AML-193 (cell line): ENCODE data around the gene MMEL1.
"Not testable (repeated sequence)": the region's sequence is repeated elsewhere in the genome, so short reads cannot be mapped to it uniquely, and the experiment has no call there.

Source experiments
- DNase-seq, 2 experiments: peaks; one replicate each; lab custom pipeline; 2025; lab: John Stamatoyannopoulos, UW

The MMEL1 gene

DNA sequence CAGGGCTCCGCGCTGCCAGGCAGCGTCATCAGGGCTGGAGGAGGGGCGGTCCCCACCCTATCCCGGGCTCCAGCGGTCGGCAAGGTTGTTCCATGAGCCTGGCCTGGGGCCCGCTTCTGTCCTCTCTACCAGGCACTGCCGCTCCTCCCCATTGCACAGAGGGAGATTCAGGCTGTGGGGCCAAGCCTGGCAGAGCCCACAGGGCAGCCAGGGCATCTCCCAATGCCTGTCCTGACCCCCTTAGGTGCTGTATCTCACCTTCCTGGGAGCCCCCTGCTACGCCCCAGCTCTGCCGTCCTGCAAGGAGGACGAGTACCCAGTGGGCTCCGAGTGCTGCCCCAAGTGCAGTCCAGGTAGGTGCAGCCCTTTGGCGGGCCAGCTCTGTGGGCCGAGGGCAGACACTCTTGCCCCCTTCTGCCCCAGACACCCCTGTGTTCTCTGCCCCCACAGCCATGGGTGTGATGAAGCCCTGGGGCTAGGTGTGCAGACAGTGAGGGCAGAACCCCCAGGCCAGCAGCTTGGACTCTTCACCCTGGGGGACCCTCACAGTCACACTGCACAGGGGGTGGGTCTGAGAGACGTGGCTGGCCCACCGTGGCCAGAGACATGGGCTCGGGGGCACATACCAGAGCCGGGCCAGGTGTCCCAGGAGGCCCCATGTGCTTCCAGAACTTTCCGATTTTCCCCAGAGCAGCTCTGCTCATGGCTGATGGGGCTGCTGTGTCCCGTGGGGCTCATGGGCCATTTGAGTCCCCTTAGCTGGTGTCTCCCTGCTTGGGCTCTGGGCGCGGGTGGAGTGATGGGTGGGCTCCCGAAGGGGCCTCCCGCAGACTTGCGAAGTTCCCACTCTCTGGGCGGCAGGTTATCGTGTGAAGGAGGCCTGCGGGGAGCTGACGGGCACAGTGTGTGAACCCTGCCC, 75.1 kb downstream of the MMEL1 start:
- DNase-seq: no peak

DNA sequence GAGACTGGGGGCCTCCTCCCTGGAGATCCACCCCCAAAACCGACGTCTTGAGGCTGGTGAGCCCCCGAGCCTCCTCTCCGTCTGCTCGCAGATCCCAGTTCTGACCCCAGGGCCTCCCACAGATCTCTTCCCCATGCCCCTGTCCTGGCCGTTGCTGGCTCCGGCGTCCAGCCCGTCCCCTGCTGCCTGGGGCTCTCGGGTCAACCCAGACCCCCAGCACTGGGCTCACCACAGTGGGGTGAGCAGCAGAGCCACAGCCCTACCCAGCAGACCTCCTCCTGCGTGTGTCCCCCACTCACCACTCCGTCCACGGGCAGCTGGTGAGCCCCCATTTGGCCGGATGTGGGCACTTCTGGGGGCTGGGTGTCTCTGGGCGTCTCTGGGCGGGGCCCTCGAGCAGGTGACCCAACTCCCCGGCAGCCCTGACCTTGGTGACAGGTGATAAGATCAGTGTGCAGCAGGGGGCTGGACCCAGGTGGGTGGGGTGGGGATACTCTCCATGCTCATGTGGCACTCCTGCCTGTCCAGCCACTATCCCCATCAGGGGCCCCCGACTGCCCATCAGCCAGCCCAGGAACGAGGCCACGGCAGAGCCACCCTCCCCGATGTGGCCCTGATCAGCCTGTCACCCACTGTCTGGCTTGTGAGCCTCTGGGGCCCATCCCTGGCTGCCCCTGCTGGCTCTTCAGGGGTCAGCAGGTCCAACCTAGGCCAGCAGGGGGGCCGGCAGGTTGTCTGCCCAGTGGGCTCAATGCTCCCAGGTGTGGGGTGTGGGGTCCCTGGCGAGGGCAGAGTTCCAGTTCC, 75.9 kb downstream of the MMEL1 start:
- no peak for DNase-seq

DNA sequence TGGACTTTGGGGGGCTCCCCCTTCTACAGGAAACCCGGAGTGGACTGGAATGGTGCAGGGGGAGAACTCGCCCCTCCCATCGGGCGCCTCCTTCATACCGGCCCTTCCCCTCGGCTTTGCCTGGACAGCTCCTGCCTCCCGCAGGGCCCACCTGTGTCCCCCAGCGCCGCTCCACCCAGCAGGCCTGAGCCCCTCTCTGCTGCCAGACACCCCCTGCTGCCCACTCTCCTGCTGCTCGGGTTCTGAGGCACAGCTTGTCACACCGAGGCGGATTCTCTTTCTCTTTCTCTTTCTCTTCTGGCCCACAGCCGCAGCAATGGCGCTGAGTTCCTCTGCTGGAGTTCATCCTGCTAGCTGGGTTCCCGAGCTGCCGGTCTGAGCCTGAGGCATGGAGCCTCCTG, 76.5 kb downstream of the MMEL1 start, which contains the start of gene TNFRSF14:
Gene TNFRSF14, plus strand, starts transcription at position 95 of the 401 bp plus-strand sequence. Its CDS starts 294 bp downstream, at position 389.
- peak; percentile 47 to 63 for DNase-seq

DNA sequence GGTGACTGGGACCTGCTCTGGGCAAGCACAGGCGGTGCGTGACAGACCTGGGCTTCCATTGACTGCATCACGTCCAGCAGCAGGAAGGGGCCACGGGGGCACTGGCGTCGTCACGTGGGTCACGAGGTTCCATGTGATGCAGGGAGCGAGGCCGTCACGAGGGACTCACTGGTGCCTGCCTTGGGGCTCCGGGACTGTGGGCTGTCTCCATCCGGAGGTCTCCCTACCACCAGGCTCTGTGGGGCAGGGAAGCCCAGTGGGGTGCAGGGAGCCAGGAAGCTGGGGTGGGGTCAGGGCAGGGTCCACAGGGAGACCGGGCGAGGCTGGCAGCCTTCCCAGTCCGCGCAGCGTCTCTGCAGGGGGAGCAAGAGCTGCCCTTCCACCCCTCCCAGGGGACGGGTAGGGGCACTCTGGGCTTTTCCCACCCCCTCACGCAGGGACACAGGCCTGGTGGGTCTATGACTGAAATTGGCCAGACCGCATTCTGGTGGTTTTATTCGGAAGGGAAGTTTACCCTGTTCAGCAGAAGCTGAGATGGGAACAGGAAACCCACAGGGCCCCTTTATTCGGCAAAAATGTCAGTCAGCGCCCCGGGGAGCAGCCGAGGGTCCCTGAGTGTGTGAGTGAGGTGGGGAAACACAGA, 77.1 kb downstream of the MMEL1 start:
- DNase-seq: peak; percentile 66 to 75

DNA sequence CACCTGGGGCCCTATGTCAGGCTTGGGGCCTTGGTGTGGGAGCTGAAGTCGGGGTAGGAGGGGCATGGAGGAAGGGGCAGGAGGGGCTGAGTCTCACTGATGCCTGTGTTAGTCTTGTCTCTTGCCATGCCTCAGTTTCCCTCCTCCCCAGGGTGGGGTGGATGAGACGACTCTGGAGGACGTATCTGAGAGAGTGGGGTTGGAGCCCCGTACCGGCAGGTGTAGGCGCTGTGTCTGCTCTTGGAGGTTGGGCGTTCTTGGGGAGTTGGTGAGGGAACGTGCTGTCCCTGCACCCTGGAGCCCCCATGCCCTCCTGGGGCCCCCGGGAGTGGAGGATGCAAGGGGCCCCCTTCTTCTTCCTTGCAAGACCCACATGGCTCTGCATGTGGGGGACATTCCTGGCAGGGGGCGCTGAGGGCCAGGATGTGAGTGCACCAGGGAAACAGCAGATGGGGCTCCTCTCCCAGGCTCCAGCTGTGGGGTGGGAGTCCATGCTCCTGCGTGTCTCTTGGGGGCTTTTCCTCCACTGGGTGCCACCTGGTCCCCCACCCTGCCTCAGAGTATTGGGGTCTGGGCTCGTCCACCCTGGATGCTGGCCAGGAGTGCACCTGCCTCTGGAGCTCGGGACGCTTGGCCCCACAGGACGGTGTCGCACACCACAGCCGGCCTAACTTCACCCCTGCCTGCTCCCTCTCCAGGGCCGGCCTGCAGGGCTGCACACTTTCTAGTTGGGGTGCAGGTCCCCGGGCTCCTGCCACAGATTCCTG, 78.0 kb downstream of the MMEL1 start:
- DNase-seq: peak; percentile 4 to 16

DNA sequence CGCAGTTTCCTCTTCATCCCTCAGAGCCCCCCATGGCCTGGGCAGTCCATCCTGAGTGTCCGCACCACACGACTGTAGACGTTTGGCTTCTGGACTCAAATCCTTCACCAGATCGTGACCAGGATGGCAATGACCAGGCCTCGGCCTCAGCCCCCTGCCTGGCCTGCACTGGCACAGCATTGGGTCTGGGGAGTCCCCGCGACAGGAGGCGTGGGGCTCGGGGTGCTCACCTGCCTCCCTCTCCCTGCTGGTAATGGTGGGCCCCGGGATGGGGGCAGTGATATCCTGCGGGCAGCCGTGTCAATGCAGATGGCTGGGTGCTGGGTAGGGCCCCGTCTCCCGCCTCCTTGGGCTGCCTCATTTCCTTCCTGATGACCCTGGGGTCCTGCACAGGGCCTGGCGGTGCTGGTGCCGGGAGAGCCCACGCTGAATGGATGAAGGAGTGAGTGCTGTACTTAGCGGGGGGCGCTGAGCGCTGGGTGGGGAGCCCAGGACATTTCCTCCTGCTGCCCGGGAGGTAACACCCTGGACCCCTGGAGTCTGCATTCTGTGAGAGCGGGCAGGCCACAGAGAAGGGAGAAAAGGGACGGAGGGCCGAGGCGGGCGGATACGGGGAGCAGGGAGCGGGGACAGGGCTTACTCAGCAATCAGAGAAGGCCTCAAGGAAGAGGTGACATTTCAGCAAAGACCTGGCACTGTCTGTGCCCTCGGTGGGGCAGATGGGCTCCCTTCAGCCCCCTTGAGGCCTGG, 78.8 kb downstream of the MMEL1 start:
- no peak for DNase-seq

DNA sequence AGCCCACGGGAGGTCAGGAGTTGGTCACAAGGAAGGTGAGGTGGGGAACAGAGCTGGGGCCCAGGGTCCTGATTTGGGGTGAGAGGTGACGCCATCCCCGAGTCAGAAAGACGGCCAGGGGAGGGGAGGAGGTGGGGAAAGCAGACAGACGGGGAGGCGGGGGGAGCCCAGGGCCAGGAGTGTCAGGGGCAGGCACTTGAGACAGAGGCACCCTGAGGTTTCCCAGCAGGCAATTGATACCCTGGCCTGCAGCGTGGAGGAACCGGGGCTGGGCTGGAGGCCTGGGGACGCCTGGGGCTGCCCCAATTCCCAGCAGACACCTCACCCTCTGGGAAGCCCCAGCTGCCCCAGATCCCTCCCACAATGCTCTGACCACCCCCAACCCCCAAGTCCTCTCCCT, 79.7 kb downstream of the MMEL1 start:
- not testable (repeated sequence) for DNase-seq

DNA sequence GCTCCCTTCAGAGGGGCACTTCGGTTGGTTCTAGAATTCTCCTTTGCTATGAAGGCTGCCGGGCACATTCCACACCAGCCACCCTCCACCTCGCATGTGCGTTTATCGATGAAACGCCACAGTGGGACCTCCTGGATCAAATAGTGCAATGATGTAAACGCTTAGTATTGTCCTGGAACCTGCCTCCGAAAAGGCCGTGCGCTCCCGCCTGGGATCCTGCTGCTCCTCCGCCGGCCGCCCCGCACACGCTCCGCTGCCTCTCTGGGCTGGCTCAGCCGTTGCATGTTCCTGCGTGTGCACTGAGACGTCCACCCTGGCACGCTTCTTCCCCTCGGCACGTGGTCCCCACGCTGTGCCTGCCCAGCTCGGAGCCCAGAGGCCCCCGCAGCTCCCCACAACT, 80.6 kb downstream of the MMEL1 start:
- no peak for DNase-seq

DNA sequence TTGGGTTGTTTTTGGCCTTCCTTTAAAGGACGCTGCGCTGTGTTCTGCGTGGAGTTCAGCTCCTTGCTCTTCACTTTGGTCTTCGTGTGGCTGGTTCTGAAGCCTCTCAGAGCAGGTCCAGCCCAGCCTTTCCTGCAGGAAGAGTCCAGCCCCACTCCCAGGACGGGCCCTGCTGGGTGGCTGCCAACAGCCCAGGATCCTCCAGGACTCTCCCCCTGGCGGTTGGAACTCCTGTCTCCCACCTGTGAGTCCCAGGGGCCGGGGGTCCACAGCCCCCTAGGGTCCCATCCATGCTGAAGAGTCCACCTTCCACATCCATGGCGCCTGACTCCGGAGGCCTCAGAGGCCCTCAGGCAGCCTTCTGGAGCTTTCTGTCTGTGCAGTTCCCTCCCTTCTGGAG, 81.3 kb downstream of the MMEL1 start:
- not testable (repeated sequence) for DNase-seq

DNA sequence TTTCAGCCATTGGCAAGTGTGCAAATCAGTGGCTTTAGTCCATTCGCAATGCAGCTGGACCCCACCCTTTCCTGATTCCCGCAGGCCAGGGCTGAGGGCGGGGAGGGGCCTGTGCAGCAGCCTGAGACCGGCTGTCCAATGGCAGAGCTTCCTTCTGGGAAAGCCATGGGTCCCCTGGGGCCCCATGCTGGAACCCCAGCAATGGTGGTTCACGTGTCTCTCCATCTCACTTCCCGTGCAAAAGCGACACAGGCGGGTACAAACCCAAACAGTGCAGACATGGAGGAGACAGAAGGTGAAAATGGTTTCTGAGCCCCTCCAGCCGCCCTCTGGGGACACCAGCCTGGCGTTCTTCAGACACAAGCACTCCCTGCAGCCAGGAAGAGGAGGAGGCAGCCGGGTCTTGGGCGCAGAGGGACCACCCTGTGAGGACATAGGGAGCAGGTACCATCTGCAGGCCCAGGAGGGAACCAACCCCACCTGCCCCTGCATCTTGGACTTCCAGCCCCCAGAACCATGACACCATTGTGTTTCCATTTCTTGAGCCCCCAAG, 82.4 kb downstream of the MMEL1 start:
- DNase-seq: not testable (repeated sequence)

DNA sequence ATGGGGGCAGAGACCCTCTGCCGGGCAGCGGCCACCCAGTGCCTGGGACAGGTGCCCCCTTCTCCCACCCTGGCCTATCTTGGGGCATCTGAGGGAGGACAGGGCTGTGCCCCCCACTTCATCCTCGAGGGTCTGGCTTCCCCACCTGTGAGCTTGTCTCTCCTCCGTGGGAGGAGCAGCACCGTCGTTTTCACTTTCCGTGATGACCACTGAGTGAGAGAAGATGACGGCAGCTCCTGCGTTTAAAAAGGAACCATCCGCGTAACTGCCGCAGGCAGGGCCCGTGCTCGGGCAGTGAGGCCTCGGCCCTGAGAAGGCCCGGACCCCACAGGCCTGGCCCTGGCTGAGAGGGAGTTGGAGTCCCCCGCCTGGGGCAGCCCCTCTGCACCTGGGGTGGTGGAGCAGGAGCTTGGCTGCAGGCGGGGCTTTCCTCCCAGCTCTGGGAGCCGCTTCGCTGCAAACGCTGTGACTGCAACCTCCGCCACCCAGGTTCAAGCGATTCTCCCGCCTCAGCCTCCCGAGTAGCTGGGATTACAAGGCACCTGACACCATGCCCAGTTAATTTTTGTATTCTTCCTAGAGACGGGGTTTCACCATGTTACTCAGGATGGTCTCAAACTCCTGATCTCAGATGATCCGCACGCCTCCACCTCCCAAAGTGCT, 83.3 kb downstream of the MMEL1 start:
- not testable (repeated sequence) for DNase-seq

DNA sequence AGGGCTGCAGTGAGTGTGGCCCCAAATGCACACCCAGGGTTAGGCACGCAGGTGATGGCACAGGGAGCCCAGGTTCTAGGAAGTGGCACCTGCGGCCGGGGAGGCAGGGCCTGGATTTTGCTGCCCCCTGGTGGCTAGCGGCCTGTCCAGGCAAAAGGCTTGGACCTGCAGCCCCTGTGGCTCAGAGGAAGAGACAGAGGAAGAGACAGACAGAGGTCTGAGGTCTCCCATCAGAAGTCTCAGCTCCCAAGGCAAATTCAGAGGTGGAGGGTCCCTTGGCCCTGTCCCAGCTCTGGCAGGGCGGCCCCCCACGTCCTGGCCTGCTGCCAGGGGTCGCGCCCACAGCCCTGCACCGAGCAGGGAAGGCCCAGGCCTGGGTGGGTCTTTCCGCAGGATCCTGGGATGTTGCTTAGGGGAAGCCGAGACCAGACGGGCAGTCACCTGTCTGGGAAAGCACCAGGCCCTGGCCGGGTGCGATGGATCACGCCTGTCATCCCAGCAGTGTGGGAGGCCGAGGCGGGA, 84.7 kb downstream of the MMEL1 start:
- DNase-seq: peak; percentile 64 to 70

DNA sequence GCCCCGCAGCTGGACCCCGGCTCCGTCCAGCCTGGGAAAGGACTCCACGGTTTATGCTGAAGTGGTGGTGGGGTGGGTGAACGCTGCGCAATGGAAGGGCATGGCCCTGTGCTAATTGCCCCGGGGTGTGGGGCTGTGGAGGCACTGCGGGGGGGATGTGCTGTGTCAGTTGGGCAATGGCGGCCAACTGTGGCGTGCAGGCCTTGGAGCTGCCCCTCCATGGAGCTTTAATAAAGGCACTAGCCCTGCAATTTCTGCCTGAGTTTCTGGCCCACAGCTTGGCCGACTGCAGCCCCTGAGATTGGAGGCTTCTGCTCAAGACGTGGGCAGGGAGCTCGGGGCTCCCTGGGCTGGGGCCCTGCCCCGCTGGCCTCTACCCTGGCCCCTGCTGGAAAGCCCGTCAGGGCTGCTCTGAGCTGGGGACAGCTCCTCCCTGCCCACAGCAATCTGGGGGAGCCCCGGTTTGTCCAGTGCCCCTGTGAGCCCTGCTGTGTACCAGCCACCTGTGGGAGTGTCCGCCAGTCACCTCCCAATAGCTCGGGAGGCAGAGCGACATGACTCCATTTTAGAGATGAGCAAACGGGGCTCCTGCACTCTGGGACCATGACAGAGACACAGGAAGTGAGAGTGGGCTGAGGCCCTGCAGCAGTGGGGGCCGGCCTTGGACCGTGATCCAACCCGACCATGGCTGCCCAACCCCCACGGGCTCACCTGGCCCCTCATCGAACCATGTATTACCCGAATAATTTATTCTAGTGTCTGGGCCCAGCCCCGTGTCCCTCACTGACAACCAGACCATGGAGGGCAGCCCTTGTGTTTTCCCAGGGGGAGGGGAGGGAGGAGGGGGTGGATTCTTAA, 85.4 kb downstream of the MMEL1 start:
- no peak for DNase-seq

DNA sequence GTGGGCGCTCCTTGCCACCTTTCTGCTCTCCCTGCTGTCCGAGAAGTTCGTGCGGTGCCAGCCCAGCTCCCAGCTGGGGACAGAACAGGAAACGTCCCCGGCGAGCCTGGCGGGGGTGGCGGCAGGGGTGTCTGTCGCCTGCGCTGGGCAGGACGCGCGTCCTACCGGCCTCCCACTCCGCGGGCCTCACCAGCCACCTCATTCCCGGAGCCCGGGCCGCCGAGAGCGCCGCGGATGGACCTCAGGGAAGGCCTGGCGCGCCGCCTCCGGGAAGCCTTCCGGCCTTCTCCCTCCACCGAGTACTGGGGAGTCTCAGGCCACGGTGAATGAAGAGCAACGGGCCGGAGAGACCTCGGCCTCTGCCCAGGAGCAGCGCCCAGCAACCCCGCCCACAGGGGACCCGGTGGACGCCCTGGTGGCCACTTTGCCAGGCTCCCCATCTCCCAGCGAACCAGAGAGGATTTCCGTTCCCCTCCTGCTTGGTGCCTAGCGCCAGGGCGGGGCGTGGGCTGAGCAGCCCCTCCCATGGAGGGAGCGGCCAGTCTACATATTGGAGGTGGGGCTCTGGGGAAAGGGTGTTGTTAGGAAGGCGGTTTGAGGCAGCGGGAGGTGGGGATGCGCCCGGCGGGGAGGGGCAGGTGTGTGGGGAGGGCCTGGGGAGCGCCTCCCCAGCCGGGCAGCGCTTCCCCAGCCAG, 86.2 kb downstream of the MMEL1 start:
- peak; percentile 85 to 89 for DNase-seq

DNA sequence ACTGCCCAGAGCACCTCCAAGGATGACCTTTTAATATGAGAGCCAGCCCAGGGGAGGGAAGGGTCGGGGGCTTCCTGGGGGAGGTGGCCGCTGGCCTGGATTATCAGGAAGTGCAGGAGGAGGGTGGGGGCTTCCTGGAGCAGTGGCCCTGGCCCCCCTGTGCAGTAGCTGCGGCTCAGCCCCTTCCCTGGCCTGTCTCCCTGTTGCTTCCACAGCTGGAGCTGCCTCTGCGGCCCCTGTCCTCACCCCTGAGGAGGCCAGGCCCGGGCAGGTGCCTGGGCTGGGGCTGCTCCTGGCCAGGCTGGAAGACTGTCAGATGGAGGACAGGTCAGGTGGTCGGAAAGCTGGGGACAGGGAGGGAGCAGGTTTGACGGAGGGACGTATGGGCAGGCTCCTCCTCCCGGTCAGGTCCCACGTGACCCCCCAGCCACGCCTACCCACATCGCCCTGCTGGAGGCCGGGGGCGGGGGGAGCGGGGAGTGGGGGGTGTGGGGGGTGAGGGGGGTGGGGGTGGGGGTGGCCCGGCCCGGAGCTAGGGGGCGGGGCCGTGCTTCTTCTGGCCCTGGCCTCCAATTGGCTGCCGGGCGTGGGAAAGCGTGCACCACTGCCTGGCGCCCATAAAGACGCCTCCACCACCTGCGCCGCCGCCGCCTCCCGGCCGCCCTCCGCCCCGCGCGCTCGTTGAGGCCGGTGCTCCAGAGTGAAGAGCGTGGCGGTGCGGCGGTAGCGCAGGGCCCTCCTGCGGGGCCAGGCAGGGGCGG, 86.9 kb downstream of the MMEL1 start:
- DNase-seq: peak; percentile 80 to 83

DNA sequence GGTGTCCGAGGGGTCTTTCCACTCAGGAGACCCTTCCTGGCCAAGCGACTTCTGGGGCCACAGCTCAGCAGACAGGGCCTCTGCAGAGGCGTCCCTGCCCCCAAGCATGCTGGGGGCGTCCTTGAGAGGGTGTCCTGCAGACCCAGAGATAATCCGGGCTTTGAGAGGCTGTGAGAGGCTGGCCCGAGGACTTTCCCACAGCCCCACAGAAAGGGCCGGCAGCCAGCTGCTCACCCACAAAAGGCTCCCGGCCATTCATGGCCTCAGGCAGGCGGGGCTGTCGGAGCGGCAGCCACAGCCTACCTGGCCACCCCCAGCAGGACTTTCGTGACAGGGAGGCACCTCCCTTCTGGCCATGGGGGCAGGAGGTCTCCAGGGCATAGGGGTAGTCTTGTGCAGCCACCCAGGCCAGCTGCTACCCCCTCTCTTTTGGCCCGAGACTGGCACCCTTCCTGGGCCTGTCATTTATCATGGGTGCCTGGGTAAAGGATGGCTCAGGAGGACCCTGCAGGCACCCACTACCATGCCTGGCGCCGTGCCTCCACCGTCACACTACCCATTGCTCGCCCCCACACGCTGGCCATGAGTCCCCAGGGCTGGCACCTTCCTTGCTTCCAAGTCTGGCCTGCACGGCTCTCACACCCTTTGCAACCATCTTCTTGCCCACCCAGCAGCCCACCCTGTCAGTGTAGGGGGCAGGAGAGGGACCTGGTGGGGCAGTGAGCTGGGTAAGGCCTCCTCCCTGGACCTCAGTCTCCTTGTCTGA, 87.8 kb downstream of the MMEL1 start:
- no peak for DNase-seq
